BE2C (cell line): ENCODE data around the gene SPDYA.

Experiments
- DNase-seq: peaks from one replicate; pipeline ENCODE4 v3.0.0-alpha.2; 2020
- H3K27me3 ChIP-seq: fragments of 250-450 bp; sonication (Bioruptor Pico); 2 replicates; pipeline ENCODE4 v1.5.1; 2020; ENCODE audit warnings: mild to moderate bottlenecking
- H3K36me3 ChIP-seq: fragments of 250-450 bp; sonication (Bioruptor Pico); 2 replicates; pipeline ENCODE4 v1.5.1; 2020; ENCODE audit warnings: mild to moderate bottlenecking
- H3K4me1 ChIP-seq: fragments of 250-450 bp; sonication (Bioruptor Pico); 2 replicates; pipeline ENCODE4 v1.5.1; 2020
- H3K4me3 ChIP-seq: 2 replicates; pipeline ENCODE4 v1.5.1; 2011; ENCODE audit warnings: low read depth, low read length
- H3K9me3 ChIP-seq: fragments of 250-450 bp; sonication (Bioruptor Pico); 2 replicates; pipeline ENCODE4 v1.5.1; 2020
- CTCF ChIP-seq: IDR thresholded peaks from 2 replicates; pipeline ENCODE4 v1.5.1; 2012; ENCODE audit warnings: mild to moderate bottlenecking, low read depth, low read length

Gene SPDYA

GRCh38 chr2:28868611-28869010 is 58.0 kb downstream of the SPDYA start:
- no peak for DNase-seq
- Histone ChIP-seq H3K36me3 (peaks cover 8% of the 10 kb centered on the region; the same call in 1 of the 2 replicates), H3K9me3 (no peaks in the 10 kb centered on the region), H3K27me3 (no peaks in the 10 kb centered on the region), H3K4me1 (no peaks in the 10 kb centered on the region), H3K4me3 (peak overlapping the region; percentile 100)
- no peak for TF ChIP-seq CTCF

- Histone ChIP-seq H3K27me3 (peaks cover 3% of the 10 kb centered on the region), H3K36me3 (peaks cover 2% of the 10 kb centered on the region; the same call in 1 of the 2 replicates), H3K9me3 (no peaks in the 10 kb centered on the region), H3K4me3 (peak overlapping the region; percentile 100), H3K4me1 (no peaks in the 10 kb centered on the region)
- DNase-seq = peak; percentile 26
- TF ChIP-seq CTCF = no peak
These were observed 59.0 kb downstream of the SPDYA start for GRCh38 chr2:28869494-28870145.

DNA sequence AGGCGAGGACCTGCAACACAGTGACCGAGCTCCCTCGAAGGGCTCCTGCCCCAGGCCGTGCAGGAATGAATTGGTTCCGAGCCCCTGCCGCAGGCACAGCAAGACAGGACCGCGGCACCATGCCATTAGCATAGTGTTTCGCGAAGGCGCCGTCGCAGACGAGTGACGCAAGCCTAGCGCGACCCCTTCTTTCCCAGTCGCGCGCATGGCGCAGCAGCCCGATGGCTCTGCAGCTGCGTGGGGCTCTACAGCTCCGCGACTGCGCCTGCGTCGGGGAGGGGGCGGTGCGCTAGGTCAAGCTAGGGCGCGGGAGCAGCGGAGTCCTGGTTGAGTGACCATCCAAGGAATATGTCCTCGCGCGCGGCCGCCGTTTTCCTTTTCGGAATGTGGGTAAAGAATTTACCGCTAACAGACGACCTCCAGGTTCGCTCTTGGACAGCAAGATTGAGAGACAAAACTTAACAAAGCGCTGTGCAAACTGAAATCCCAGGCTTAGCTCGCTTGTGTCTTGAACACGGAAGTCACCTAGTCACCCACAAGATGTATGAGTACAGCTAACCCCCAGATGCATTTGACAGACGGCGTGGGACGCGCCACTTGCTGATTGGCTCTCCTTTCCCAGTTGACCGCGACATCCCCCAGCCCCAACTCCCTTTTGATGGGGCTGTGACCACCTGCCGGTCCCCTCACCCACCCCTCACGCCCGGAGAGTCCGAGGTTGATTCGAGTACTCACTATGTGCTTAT is 59.7 kb downstream of the SPDYA start, which contains the start of gene TRMT61B:
TRMT61B (minus strand) TSS at position 164 of the 746 bp plus-strand sequence; CDS start at position 132, 32 bp downstream.
- peaks cover 10% of the 10 kb centered on the region for H3K27me3 ChIP-seq
- no peak for TF ChIP-seq CTCF
- H3K4me1 ChIP-seq = no peaks in the 10 kb centered on the region
- H3K36me3 ChIP-seq = no peaks in the 10 kb centered on the region
- H3K9me3 ChIP-seq = no peaks in the 10 kb centered on the region
- peak within 1 kb of the TSS; percentile 100 for H3K4me3 ChIP-seq
- peak; percentile 98 for DNase-seq

DNA sequence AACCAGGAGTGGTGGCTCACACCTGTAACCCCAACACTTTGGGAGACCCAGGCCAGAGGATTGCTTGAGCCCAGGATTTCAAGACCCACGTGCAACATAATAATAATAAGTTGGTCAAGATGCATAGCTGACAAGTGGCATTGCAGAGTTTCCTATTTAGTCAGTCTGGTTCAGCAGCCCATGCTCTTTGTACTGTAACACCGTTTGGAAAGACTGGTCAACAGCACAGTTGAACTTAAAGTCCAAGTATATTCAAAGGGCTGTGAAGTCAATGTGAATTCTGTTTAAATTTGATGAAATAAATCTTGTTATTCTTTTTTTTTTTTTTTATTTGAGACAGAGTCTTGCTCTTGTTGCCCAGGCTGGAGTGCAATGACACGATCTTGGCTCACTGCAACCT is 61.0 kb downstream of the SPDYA start:
- Histone ChIP-seq H3K36me3 (no peaks in the 10 kb centered on the region), H3K4me1 (no peaks in the 10 kb centered on the region), H3K4me3 (no peak overlapping the region), H3K9me3 (no peaks in the 10 kb centered on the region), H3K27me3 (peaks cover 22% of the 10 kb centered on the region)
- TF ChIP-seq CTCF = no peak
- DNase-seq = no peak

DNA sequence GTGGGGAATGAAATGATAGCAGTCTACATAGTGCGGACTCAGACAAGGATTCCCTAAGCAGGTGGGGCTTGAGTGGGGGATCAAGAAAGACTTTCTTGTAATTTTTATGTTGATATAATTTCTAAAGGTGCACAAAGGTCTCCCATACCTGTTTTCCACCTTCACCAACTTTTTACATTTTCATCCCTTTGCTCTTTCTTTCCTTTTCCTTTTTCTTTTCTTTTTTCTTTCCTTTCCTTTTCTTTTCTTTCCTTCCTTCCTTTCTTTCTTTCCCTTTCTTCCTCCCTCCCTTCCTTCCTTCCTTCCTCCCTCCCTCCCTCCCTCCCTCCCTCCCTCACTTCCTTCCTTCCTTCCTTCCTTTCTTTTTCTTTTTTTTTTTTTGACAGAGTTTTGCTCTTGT is 69.6 kb downstream of the SPDYA start:
- no peaks in the 10 kb centered on the region for H3K36me3 ChIP-seq
- no peaks in the 10 kb centered on the region for H3K9me3 ChIP-seq
- no peak for DNase-seq
- no peak overlapping the region for H3K4me3 ChIP-seq
- no peaks in the 10 kb centered on the region for H3K4me1 ChIP-seq
- no peak for TF ChIP-seq CTCF
- H3K27me3 ChIP-seq = peaks cover 68% of the 10 kb centered on the region

GRCh38 chr2:28893488-28893887 is 82.9 kb downstream of the SPDYA start:
- no peaks in the 10 kb centered on the region for H3K9me3 ChIP-seq
- TF ChIP-seq CTCF = no peak
- H3K4me1 ChIP-seq = peaks cover 16% of the 10 kb centered on the region
- DNase-seq = no peak
- peaks cover 30% of the 10 kb centered on the region for H3K27me3 ChIP-seq
- peaks cover 20% of the 10 kb centered on the region for H3K36me3 ChIP-seq
- no peak overlapping the region for H3K4me3 ChIP-seq
